Spinal cord (tissue), 10 donors: Measurements from ENCODE around the gene TAS1R1. TPM values are rescaled to one million over a fixed set of nuclear protein-coding genes. Genes with fewer than 3 reads are reported as not detected.

Source experiments
- DNase-seq, 6 donors: peaks; one replicate each; pipeline versions ENCODE4 v3.0.0 to v3.0.0-alpha.2; 2013 to 2015; ENCODE audit warnings: low spot score in 6 of 6, low read depth in 4 of 6
- H3K27ac ChIP-seq: one replicate; pipeline ENCODE4 v1.5.1; 2013; ENCODE audit warnings: low read depth, low read length, control low read depth
- H3K27me3 ChIP-seq: one replicate; pipeline ENCODE4 v1.6.1; 2013; ENCODE audit warnings: low read length; ENCODE audit not compliant: control insufficient read depth, insufficient read depth
- H3K36me3 ChIP-seq: one replicate; pipeline ENCODE4 v1.6.1; 2013; ENCODE audit warnings: low read length; ENCODE audit not compliant: control insufficient read depth, insufficient read depth
- H3K4me1 ChIP-seq: one replicate; pipeline ENCODE4 v1.6.1; 2013; ENCODE audit warnings: low read length; ENCODE audit not compliant: control insufficient read depth, insufficient read depth
- H3K4me3 ChIP-seq: one replicate; pipeline ENCODE4 v1.5.1; 2013; ENCODE audit warnings: low read depth, low read length, control low read depth
- H3K9me3 ChIP-seq: one replicate; pipeline ENCODE4 v1.6.1; 2013; ENCODE audit warnings: low read length; ENCODE audit not compliant: control insufficient read depth, insufficient read depth
- WGBS: methylation state at CpG from one replicate; pipeline ENCODE4 v1.1.5; 2013; ENCODE audit warnings: missing lambda C conversion rate; ENCODE audit not compliant: insufficient coverage; 5-methylcytosine and 5-hydroxymethylcytosine counted together
- polyA plus RNA-seq, 2 donors: library from polyadenylated mRNA; unstranded; fragments of 120-200 nt; gene quantifications; one replicate each; pipeline ENCODE4 v1.2.1, GENCODE V29; 2013; ENCODE audit not compliant: insufficient read length in 2 of 2
- total RNA-seq, 2 donors: library from RNA; depleted of rRNA in 1 of 2; stranded (reverse); fragments of 120-200 nt in 1 of 2; fragments of >200 nt in 1 of 2; gene quantifications; one replicate each; pipeline versions ENCODE4 v1.2.3 to v1.2.4, GENCODE V29; 2013 to 2014
- donor health status: healthy.

Gene TAS1R1
- total and polyA plus RNA-seq, 4 donors = 0.24 to 0.47 (median 0.40) TPM; not detected in 1

DNA sequence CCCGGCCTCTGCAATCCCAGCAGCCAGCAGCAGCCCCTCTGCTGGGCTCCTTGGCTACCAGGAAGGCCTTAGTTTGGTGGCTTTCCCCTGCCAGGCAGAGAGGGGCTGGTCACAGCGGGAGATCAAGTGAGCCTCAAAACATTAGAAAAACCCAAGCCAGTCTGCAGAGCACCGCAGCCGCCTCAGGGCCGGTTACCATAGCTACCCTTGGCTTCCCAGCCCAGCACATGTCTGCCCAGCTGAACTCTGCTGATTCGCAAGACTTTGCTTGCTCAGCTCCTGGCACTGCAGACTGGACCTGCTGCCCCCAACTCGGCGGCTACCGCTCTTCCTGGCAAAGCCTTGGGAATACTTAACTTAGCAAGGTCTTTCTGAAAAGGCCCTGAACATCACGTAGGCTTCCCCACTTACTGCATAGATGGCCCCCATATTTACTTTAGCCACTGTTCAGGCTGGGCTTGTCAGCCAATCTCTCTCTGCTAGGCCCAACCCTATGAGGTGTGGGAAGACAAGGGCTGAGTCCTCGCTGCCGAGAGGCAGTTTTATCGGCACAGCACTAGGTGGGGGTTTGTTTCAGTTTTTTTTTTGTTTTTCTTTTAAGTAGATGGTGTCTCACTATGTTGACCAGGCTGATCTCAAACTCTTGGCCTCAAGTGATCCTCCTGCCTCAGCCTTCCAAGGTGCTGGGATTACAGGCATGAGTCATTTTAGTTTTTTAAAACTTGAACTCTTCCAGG, 35.0 kb upstream of the TAS1R1 start:
- Histone ChIP-seq H3K9me3 (no peaks in the 10 kb centered on the region), H3K36me3 (peaks cover 8% of the 10 kb centered on the region), H3K27me3 (no peaks in the 10 kb centered on the region), H3K4me1 (peaks cover 33% of the 10 kb centered on the region), H3K27ac (peak overlapping the region; percentile 57), H3K4me3 (no peak overlapping the region)
- DNase-seq = peak in 5 of 6 donors; percentile 63 to 95 (median 80)
- WGBS = 5% methylated on average over 11 of the region's 13 CpGs

DNA sequence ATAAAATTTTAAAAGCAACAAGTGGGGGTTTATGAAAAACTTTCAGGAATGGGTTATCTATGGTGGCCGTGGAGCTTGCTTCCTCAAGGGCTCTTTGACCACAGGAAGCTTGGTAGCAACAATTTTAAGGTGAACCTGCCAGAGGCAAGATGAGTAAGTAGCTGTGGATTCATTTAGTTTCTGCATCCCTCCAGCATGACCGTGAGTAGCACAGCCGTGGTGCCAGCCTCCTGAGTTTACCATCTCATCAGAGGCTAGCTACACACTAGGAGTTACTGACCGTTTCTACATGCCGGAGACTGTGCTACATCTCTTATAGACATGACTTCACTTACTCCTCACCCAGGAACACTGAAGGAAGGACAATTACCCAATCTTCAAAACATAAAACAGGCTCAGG, 33.6 kb upstream of the TAS1R1 start:
- Histone ChIP-seq H3K27ac (no peak overlapping the region), H3K27me3 (no peaks in the 10 kb centered on the region), H3K4me3 (no peak overlapping the region), H3K4me1 (peaks cover 35% of the 10 kb centered on the region), H3K9me3 (no peaks in the 10 kb centered on the region), H3K36me3 (peaks cover 19% of the 10 kb centered on the region)
- no peak for DNase-seq
- WGBS = 65% methylated on average over 5 of the region's 5 CpGs

DNA sequence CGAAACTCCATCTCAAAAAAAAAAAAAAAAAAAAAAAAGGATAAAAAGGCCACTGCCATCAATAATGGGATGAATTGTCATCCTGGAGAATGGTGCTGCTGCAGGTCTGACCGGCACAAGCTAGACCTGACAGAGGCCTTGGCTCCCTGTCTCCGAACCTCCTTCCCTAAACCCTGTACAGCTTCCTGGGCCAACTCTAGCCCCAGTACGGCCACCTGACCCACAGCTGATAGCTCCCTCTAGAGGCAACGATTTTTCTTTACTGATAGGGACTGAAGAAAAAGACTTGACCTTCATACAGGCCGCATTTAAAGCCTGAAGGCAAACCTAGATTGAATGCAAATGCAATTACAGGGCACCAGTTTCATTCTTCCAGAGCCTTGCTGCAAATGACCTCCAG, 31.5 kb upstream of the TAS1R1 start:
- Histone ChIP-seq H3K4me3 (no peak overlapping the region), H3K27me3 (no peaks in the 10 kb centered on the region), H3K36me3 (peaks cover 39% of the 10 kb centered on the region), H3K4me1 (peaks cover 27% of the 10 kb centered on the region), H3K9me3 (no peaks in the 10 kb centered on the region), H3K27ac (no peak overlapping the region)
- whole genome bisulfite sequencing = 36% methylated on average over 5 of the region's 6 CpGs
- DNase-seq = peak in 1 of 6 donors; percentile 31

DNA sequence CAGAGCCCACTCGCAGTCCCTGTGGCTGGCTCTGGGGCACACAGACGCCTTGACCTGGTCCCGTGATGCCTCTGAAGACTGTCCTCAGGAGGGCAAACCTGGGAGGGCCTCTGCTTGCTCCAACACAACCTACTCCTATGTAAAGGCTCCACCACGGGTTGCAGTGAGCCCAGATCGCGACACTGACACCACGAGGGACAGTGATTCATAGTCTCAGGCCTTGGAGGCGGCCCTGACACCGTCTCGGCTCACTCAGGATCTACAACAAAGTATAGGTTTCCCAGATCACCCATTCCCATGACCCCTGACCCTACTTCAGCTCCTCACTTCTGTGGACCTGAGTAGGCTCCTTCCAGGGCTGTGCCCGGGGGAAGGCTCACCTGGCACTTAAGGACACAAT, 28.8 kb upstream of the TAS1R1 start:
- H3K36me3 ChIP-seq = peaks cover 62% of the 10 kb centered on the region
- no peak overlapping the region for H3K4me3 ChIP-seq
- 90% methylated on average over 11 of the region's 11 CpGs for WGBS
- peaks cover 2% of the 10 kb centered on the region for H3K4me1 ChIP-seq
- DNase-seq = no peak
- H3K9me3 ChIP-seq = no peaks in the 10 kb centered on the region
- no peaks in the 10 kb centered on the region for H3K27me3 ChIP-seq
- H3K27ac ChIP-seq = no peak overlapping the region

DNA sequence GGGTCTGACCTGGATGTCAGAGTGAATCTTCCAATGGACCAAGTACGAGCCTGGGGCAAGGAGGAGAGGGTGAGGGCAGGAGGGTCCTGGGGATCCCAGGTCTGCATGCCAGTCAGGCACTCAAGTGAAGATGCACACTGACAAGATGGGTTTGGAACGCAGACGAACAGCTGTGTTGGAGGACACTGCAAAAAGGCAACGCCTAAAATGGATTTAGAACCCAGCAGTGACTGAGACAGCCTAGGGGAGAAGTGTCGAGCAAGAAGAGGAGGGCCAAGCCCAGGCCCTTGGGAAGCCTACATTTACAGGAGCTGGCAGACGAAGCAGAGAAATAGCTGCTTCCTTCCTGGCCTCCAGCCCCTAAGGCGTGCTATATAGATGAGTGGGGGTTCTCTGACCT, 26.6 kb upstream of the TAS1R1 start:
- Histone ChIP-seq H3K27ac (no peak overlapping the region), H3K9me3 (no peaks in the 10 kb centered on the region), H3K4me3 (no peak overlapping the region), H3K4me1 (peaks cover 2% of the 10 kb centered on the region), H3K36me3 (peaks cover 74% of the 10 kb centered on the region), H3K27me3 (no peaks in the 10 kb centered on the region)
- 93% methylated on average over 5 of the region's 7 CpGs for WGBS
- DNase-seq = no peak

DNA sequence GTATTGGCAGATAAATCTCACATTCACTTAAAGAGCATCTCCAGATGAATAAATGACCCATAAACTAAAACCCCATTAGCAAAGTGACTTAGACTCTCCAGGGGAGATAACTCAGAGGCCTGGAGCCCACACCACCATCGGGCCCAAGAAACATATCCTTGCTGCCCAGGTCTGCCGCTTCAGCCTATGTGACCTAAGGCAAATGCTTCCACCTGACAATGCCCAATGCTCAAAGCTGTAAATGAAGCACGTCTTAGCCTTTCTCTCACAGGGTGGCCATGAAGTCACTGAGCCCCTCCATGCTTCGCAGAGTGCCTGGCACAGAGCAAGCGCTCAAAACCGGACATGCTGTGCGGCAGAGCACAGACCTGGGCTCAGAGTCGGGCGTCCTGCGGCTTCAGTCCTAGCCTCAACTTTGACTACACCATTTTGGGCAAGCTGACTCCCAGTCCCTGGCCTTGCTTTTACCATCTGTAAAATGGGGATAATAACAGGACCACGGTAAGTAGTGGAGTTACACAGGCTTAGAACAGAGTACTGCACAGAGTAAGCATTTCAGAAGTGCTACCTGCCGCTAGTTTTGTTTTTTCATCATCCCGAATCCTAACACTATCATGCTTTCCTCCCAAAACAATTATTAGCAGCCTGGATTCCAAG, 24.5 kb upstream of the TAS1R1 start:
- H3K27ac ChIP-seq = no peak overlapping the region
- peaks cover 79% of the 10 kb centered on the region for H3K36me3 ChIP-seq
- no peaks in the 10 kb centered on the region for H3K27me3 ChIP-seq
- DNase-seq = no peak
- 98% methylated on average over 10 of the region's 13 CpGs for WGBS
- no peaks in the 10 kb centered on the region for H3K4me1 ChIP-seq
- no peak overlapping the region for H3K4me3 ChIP-seq
- no peaks in the 10 kb centered on the region for H3K9me3 ChIP-seq

DNA sequence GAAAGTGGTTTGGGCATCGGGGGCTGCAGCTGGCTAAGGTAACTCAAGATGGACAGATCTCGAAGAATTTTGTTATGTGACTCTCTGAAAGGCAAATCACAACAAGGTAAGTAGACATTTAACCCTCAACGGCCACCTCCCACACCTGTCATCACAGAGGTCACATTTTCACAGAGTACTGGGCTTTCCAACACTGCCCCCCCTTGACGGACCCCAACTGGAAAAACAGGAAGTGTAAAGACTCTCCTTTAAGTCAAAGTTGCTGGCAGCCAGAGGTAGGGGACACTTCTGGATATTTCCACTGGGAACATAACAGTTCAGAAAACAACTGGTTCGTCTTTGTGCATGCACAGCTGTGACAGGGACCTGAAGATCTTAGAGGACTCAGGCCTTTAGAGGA, 23.1 kb upstream of the TAS1R1 start:
- 97% methylated on average over 4 of the region's 5 CpGs for WGBS
- peaks cover 75% of the 10 kb centered on the region for H3K36me3 ChIP-seq
- no peaks in the 10 kb centered on the region for H3K27me3 ChIP-seq
- no peak overlapping the region for H3K4me3 ChIP-seq
- no peaks in the 10 kb centered on the region for H3K9me3 ChIP-seq
- H3K27ac ChIP-seq = no peak overlapping the region
- no peak for DNase-seq
- no peaks in the 10 kb centered on the region for H3K4me1 ChIP-seq

DNA sequence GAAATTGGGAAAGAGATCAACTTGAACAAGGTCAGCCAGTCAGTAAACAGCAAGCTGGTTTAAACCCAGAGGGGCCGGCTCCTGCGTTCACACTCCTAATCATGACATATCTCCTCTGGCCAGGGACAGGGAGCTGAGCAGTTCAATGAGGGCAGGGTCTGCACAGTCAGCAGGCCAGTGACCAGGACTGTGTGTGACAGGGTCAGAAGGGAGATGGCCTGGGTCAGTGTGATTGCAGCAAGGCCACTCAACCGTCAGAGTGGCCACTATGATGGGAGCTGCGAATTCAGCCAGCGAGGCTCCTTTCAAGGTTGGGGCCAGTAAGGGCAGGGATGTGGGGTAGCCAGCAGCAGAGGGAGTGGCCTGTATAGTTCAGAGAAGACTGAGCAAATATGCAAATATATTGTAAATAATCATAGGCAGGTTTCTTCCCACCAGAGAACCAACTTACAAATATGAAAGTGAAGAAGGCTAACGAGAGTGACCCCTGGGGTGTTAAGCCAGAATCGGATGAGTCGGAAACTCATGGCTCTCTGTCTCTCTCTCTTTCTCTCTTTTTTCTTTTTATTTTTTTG, 20.8 kb upstream of the TAS1R1 start:
- Histone ChIP-seq H3K27ac (no peak overlapping the region), H3K4me1 (no peaks in the 10 kb centered on the region), H3K9me3 (no peaks in the 10 kb centered on the region), H3K27me3 (no peaks in the 10 kb centered on the region), H3K36me3 (peaks cover 56% of the 10 kb centered on the region), H3K4me3 (no peak overlapping the region)
- DNase-seq = no peak
- 91% methylated on average over 4 of the region's 8 CpGs for WGBS

DNA sequence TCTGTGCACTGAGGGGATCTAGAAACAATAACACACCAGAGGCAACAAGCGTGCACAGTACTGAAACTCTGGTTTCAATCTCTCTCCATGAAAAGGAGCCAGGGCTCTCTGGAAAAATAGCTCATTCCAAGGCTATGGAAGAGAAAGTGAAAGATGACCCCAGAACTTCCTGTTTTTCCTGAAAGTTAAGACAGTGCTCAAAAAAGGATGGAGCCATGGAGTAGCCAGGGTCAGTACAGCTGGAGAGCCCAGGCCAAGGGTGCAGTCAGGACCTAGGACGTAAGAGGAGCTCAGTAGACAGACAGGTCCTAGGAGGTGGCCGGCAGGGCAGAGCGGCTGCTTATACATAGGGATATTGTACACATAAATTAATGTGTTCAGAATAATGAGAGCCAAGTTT, 19.9 kb upstream of the TAS1R1 start:
- H3K9me3 ChIP-seq = no peaks in the 10 kb centered on the region
- 91% methylated on average over 4 of the region's 4 CpGs for WGBS

DNA sequence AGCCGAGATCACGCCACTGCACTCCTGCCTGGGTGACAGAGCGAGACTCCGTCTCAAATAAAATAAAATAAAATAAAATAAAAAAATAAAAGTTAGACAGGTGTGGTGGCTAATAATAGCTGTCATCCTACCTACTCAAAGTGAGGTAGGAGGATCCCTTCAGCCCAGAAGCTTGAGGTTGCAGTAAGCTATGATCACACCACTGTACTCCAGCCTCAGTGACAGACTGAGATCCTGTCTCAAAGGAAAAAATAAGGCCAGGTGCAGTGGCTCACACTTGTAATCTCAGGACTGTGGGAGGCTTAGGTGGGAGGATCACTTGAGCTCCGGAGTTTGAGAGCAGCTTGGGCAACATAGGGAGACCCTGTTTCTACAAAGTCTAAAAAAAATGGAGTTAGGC, 18.8 kb upstream of the TAS1R1 start:
- no peaks in the 10 kb centered on the region for H3K9me3 ChIP-seq
- no peak for DNase-seq
- H3K27ac ChIP-seq = no peak overlapping the region
- no peak overlapping the region for H3K4me3 ChIP-seq
- H3K36me3 ChIP-seq = peaks cover 51% of the 10 kb centered on the region
- no peaks in the 10 kb centered on the region for H3K27me3 ChIP-seq
- WGBS = no CpG with 5 or more reads among the region's 5 CpGs
- no peaks in the 10 kb centered on the region for H3K4me1 ChIP-seq

More for the DNA sequence above, 19.9 kb upstream of the TAS1R1 start:
- peaks cover 51% of the 10 kb centered on the region for H3K36me3 ChIP-seq
- no peak for DNase-seq
- H3K4me3 ChIP-seq = no peak overlapping the region
- H3K27me3 ChIP-seq = no peaks in the 10 kb centered on the region
- no peaks in the 10 kb centered on the region for H3K4me1 ChIP-seq
- no peak overlapping the region for H3K27ac ChIP-seq
